NCI-H2029 (cell line): ENCODE data around the gene MALL.
"Not testable (repeated sequence)": the region's sequence is repeated elsewhere in the genome, so short reads cannot be mapped to it uniquely, and the experiment has no call there.

Experiments used
- DNase-seq: peaks from one replicate; lab custom pipeline; 2025; lab: John Stamatoyannopoulos, UW

MALL gene

DNA sequence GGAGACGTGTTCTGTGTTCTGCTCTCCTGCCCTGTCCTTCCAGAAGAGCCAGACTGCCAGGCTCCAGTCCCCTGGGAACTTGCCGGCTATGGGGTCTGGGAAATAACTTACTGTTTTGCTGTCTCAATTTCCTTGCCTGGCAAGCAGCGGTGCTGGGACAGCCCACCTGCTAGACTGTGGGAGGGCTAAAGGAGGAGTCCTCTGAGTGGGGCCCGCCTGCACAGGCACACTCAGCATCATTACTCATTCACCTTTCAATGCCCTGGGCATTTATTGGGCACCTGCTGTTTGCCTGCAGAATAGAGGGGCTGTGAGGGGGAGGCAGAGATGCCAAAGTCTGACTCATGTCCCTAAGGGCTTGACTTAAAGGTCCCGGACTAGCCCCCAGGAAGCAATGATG, 65.4 kb downstream of the MALL start:
- not testable (repeated sequence) for DNase-seq

GRCh38 chr2:110049769-110050168, 65.9 kb downstream of the MALL start:
- not testable (repeated sequence) for DNase-seq

DNA sequence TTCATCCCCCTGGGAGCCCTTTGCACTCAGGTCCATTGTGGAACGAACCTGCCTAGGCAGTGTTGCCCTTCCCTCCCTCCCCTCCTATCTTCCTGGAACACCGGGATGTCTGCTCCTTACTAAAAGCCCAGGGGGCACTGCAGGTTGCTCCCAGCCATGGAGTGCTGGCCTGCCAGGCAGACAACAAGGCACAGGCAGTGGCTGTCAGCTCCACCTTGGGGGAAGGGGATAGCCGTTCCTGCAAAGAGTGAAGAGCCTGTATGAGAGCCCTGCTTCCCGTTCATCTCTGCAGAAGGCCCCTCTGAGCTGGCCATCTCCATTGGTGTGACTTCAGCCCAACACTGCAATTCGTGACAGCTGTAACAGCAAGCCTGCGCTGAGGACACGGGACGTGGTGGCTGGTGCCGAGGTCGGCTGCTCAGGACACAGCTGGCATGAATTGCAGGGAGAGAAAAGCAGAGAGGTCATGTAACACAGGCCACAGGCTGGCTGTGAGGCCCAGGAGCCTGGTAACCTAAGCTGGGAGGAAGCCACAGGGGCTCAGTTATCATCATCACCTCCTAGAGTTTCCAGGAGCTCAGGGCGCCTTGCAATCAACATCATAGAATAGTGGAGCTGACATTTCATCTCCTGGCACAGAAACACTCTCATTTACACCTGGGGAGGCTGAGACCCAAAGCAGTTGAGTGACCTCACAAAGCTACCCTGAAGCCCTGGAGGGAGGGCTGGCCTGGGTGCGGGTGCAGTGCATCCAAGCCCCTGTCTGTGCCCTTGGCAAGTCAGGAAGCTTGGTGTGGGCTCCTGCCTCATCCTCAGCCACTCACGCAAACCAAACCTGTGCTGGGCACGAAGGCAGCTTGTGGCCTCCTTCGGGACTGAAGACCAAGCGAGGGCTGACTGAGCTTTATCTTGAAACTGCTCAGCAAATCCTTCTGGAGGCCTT, 67.1 kb downstream of the MALL start:
- DNase-seq = not testable (repeated sequence)

- DNase-seq = not testable (repeated sequence)
Measured at GRCh38 chr2:110047225-110047624, 68.4 kb downstream of the MALL start.

GRCh38 chr2:110041941-110042660, 73.5 kb downstream of the MALL start:
- not testable (repeated sequence) for DNase-seq

DNA sequence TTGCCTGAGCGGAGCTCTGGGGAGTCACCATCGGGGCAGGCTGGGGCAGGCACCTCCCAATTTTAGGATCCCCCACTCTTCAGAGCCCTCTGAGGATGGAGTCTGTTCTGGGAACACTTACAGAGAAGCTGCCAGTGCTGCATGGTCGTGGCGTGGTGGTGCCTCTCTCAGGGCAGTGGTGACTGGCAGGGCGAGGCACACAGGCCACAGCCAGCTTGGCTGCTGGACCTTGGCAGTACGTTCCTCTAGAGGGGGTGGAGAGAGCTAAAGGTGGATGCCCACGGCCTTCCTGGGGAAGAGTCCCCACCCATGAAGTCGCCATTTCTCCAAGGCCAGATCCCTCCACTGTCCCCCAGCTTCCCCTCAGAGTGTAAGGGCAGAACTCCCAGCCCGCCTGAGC, 78.3 kb downstream of the MALL start:
- DNase-seq = not testable (repeated sequence)

GRCh38 chr2:110035384-110035783, 80.2 kb downstream of the MALL start:
- DNase-seq = not testable (repeated sequence)

- DNase-seq = not testable (repeated sequence)
Measured at GRCh38 chr2:110034935-110035334, 80.7 kb downstream of the MALL start.
